Astrocyte (in vitro differentiated cells and primary cell): ENCODE data around the gene GRM7. TPM values are rescaled to one million over a fixed set of nuclear protein-coding genes. Genes with fewer than 3 reads are reported as not detected.

Experiments used
- DNase-seq: peaks from one replicate; pipeline ENCODE4 v3.0.0-alpha.2; 2010; ENCODE audit warnings: low read depth
- FAIRE-seq: peaks from 2 replicates; lab custom pipeline; 2011; peaks lifted over from hg19 to GRCh38; lab: Jason Lieb, UNC
- H2AFZ ChIP-seq: 2 replicates; pipeline ENCODE4 v1.6.0; 2012; ENCODE audit warnings: low read depth, low read length, inconsistent platforms
- H3K27ac ChIP-seq: 2 replicates; pipeline ENCODE4 v1.5.1; 2011; ENCODE audit warnings: low read depth, low read length, inconsistent platforms
- H3K27me3 ChIP-seq: 2 replicates; pipeline ENCODE4 v1.6.0; 2011; ENCODE audit warnings: low read length, inconsistent platforms; ENCODE audit not compliant: insufficient read depth
- H3K36me3 ChIP-seq: 2 replicates; pipeline ENCODE4 v1.5.1; 2011; ENCODE audit warnings: low read length, inconsistent platforms; ENCODE audit not compliant: insufficient read depth
- H3K4me1 ChIP-seq: 2 replicates; pipeline ENCODE4 v1.5.1; 2011; ENCODE audit warnings: low read length, inconsistent platforms; ENCODE audit not compliant: insufficient read depth
- H3K4me2 ChIP-seq: 2 replicates; pipeline ENCODE4 v1.6.0; 2012; ENCODE audit warnings: low read length, inconsistent platforms
- H3K4me3 ChIP-seq: 2 replicates; pipeline ENCODE4 v1.5.1; 2011; ENCODE audit warnings: low read depth, mild to moderate bottlenecking, low read length, inconsistent platforms; ENCODE audit not compliant: insufficient read depth
- H3K79me2 ChIP-seq: 2 replicates; pipeline ENCODE4 v1.6.0; 2012; ENCODE audit warnings: mild to moderate bottlenecking, low read length, inconsistent platforms; ENCODE audit not compliant: insufficient read depth
- H3K9ac ChIP-seq: 2 replicates; pipeline ENCODE4 v1.6.0; 2012; ENCODE audit warnings: mild to moderate bottlenecking, low read length, inconsistent platforms
- H3K9me3 ChIP-seq: 2 replicates; pipeline ENCODE4 v1.5.1; 2012; ENCODE audit warnings: low read depth, mild to moderate bottlenecking, low read length, inconsistent platforms; ENCODE audit not compliant: insufficient read depth
- H4K20me1 ChIP-seq: 2 replicates; pipeline ENCODE4 v1.6.0; 2012; ENCODE audit warnings: low read length, inconsistent platforms; ENCODE audit not compliant: insufficient read depth
- H3K27ac Mint-ChIP-seq: one replicate; pipeline ENCODE4 v1.8.0; 2021; ENCODE audit warnings: mild to moderate bottlenecking, mixed read lengths; ENCODE audit not compliant: unreplicated experiment
- H3K27me3 Mint-ChIP-seq: one replicate; pipeline ENCODE4 v1.8.0; 2021; ENCODE audit warnings: low read depth, mixed read lengths; ENCODE audit not compliant: unreplicated experiment
- H3K36me3 Mint-ChIP-seq: one replicate; pipeline ENCODE4 v1.8.0; 2021; ENCODE audit warnings: low read depth, mixed read lengths; ENCODE audit not compliant: unreplicated experiment
- H3K4me1 Mint-ChIP-seq: one replicate; pipeline ENCODE4 v1.8.0; 2021; ENCODE audit warnings: low read depth, mixed read lengths; ENCODE audit not compliant: unreplicated experiment
- H3K4me3 Mint-ChIP-seq: one replicate; pipeline ENCODE4 v1.8.0; 2021; ENCODE audit warnings: mild to moderate bottlenecking, moderate library complexity, mixed read lengths; ENCODE audit not compliant: unreplicated experiment
- H3K9me3 Mint-ChIP-seq: one replicate; pipeline ENCODE4 v1.8.0; 2021; ENCODE audit warnings: mild to moderate bottlenecking, mixed read lengths; ENCODE audit not compliant: unreplicated experiment
- EZH2 ChIP-seq: IDR thresholded peaks from 2 replicates; pipeline ENCODE4 v1.6.1; 2012; ENCODE audit warnings: mild to moderate bottlenecking, low read length, inconsistent platforms; ENCODE audit not compliant: insufficient read depth
- total RNA-seq: library from RNA; stranded (reverse); gene quantifications from 2 replicates; pipeline ENCODE4 v1.2.1, GENCODE V29; 2021
- TF ChIP-seq, protein P1 (sequence below): IDR thresholded peaks from 2 replicates; pipeline ENCODE4 v1.5.1; 2011; ENCODE audit warnings: low read depth, mild to moderate bottlenecking, inconsistent platforms, low read length, moderate library complexity; ENCODE audit not compliant: insufficient read depth

Gene GRM7
- total RNA-seq, 1 donor from 2014 or later, result not detected

- Mint-ChIP-seq H3K9me3 (no peaks in the 10 kb centered on the region), H3K36me3 (no peaks in the 10 kb centered on the region), H3K4me3 (no peak overlapping the region), H3K27me3 (no peaks in the 10 kb centered on the region), H3K27ac (no peak overlapping the region), H3K4me1 (peaks cover 6% of the 10 kb centered on the region)
- H3K4me2 ChIP-seq, result no peak overlapping the region
- H4K20me1 ChIP-seq, result no peaks in the 10 kb centered on the region
- no peak overlapping the region for H3K4me3 ChIP-seq
- no peaks in the 10 kb centered on the region for H3K36me3 ChIP-seq
- no peaks in the 10 kb centered on the region for H3K27me3 ChIP-seq
- no peak for TF ChIP-seq EZH2
- TF ChIP-seq, protein P1, sequence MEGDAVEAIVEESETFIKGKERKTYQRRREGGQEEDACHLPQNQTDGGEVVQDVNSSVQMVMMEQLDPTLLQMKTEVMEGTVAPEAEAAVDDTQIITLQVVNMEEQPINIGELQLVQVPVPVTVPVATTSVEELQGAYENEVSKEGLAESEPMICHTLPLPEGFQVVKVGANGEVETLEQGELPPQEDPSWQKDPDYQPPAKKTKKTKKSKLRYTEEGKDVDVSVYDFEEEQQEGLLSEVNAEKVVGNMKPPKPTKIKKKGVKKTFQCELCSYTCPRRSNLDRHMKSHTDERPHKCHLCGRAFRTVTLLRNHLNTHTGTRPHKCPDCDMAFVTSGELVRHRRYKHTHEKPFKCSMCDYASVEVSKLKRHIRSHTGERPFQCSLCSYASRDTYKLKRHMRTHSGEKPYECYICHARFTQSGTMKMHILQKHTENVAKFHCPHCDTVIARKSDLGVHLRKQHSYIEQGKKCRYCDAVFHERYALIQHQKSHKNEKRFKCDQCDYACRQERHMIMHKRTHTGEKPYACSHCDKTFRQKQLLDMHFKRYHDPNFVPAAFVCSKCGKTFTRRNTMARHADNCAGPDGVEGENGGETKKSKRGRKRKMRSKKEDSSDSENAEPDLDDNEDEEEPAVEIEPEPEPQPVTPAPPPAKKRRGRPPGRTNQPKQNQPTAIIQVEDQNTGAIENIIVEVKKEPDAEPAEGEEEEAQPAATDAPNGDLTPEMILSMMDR, result no peak
- H2AFZ ChIP-seq, result no peak overlapping the region
- H3K4me1 ChIP-seq, result no peaks in the 10 kb centered on the region
- H3K79me2 ChIP-seq, result no peaks in the 10 kb centered on the region
- DNase-seq (peak; percentile 49), FAIRE-seq (no peak)
- no peak overlapping the region for H3K9ac ChIP-seq
- H3K27ac ChIP-seq, result no peak overlapping the region
- H3K9me3 ChIP-seq, result no peaks in the 10 kb centered on the region
Observed at GRCh38 chr3:7188551-7188950, 327.6 kb downstream of the GRM7 start.

DNA sequence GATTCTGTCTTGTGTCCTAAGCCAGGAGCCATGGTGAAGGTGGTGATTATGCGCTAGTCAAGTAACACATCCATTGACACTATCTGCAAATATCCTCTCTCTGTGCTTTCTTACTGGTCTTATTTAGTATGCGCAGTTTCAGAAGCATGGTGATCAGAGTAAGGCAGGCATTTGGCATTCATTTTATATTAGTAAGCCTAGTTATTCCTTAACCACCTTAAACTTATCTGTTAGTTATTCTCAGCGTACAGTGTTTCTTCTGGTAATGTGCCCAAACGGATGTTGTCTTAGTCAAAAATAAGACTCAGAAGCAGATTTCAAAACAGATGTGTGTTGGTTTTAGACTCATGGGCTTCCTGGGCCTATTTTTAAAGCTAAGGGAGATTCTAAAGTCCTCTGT lies 329.2 kb downstream of the GRM7 start:
- Histone ChIP-seq H4K20me1 (no peaks in the 10 kb centered on the region), H3K27me3 (no peaks in the 10 kb centered on the region), H3K36me3 (no peaks in the 10 kb centered on the region), H3K27ac (no peak overlapping the region), H3K79me2 (no peaks in the 10 kb centered on the region), H2AFZ (no peak overlapping the region), H3K4me3 (no peak overlapping the region), H3K9me3 (no peaks in the 10 kb centered on the region), H3K4me2 (peak overlapping the region; percentile 11), H3K4me1 (no peaks in the 10 kb centered on the region), H3K9ac (no peak overlapping the region)
- no peak for TF ChIP-seq EZH2
- TF ChIP-seq, protein P1, result no peak
- Mint-ChIP-seq H3K36me3 (no peaks in the 10 kb centered on the region), H3K9me3 (no peaks in the 10 kb centered on the region), H3K4me3 (no peak overlapping the region), H3K4me1 (peaks cover 6% of the 10 kb centered on the region), H3K27me3 (no peaks in the 10 kb centered on the region), H3K27ac (no peak overlapping the region)
- DNase-seq (peak; percentile 58), FAIRE-seq (no peak)

DNA sequence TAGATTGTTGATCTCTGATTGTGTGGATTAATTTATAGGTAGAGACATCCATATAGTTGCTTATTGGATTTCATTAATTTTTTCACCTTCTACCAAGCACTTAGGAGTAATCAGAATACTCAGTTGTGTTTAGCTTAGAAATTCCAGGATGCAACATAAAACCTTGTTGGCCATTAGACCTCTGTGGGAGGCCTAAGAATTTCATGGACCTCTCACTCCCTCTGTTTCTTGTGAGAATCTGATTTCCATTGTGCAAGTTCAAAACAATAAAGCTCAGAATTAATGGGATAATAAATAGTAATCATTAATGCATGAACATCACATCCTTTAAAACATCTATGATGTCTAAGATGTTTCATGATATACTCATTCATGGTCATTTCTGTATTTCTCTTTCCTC lies 332.4 kb downstream of the GRM7 start:
- Histone ChIP-seq H3K4me3 (no peak overlapping the region), H3K9ac (no peak overlapping the region), H2AFZ (no peak overlapping the region), H3K4me2 (no peak overlapping the region), H3K9me3 (no peaks in the 10 kb centered on the region), H3K27ac (no peak overlapping the region), H3K27me3 (no peaks in the 10 kb centered on the region), H3K79me2 (no peaks in the 10 kb centered on the region), H4K20me1 (no peaks in the 10 kb centered on the region), H3K4me1 (no peaks in the 10 kb centered on the region), H3K36me3 (no peaks in the 10 kb centered on the region)
- peaks cover 4% of the 10 kb centered on the region for H3K4me1 Mint-ChIP-seq
- no peak overlapping the region for H3K27ac Mint-ChIP-seq
- TF ChIP-seq, protein P1, result no peak
- no peak for TF ChIP-seq EZH2
- no peak overlapping the region for H3K4me3 Mint-ChIP-seq
- no peaks in the 10 kb centered on the region for H3K27me3 Mint-ChIP-seq
- DNase-seq (no peak), FAIRE-seq (no peak)
- no peaks in the 10 kb centered on the region for H3K9me3 Mint-ChIP-seq
- no peaks in the 10 kb centered on the region for H3K36me3 Mint-ChIP-seq
